ENCODE results near the gene PLLP.

DNA sequence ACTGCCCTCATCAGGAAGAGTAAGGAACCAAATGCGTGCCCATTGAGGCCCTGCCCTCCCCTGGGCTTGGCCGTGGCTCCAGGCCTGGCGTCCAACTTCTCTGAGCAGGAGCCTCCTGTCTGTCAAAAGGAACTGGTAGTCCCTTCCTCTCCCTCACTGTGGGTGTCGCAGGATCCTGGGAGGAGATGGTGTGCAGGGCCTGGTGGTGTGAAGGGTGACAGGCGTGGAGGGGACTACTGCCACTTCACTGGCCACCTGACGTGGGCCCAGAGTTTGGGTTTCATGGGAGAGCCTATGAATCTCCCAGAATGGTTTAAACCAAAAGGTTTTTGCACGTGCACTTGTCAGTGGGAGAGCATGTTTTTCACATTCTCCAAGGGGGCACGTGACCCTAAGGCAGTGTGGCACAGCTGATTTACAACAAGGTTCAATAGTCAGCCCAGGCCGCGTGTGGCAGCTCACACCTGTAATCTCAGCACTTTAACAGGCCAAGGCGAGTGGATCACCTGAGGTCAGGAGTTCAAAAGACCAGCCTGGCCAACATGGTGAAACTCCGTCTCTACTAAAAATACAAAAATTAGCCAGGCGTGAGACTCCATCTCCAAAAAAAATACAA, 26.9 kb downstream of the PLLP start:
- TF ChIP-seq, protein P1, sequence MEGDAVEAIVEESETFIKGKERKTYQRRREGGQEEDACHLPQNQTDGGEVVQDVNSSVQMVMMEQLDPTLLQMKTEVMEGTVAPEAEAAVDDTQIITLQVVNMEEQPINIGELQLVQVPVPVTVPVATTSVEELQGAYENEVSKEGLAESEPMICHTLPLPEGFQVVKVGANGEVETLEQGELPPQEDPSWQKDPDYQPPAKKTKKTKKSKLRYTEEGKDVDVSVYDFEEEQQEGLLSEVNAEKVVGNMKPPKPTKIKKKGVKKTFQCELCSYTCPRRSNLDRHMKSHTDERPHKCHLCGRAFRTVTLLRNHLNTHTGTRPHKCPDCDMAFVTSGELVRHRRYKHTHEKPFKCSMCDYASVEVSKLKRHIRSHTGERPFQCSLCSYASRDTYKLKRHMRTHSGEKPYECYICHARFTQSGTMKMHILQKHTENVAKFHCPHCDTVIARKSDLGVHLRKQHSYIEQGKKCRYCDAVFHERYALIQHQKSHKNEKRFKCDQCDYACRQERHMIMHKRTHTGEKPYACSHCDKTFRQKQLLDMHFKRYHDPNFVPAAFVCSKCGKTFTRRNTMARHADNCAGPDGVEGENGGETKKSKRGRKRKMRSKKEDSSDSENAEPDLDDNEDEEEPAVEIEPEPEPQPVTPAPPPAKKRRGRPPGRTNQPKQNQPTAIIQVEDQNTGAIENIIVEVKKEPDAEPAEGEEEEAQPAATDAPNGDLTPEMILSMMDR (IDR thresholded peaks at IDR 0.05): no peak
- TF ChIP-seq POLR2A (IDR thresholded peaks at IDR 0.05) (no peak), POLR2AphosphoS5 (IDR thresholded peaks at IDR 0.05) (no peak), EP300 (IDR thresholded peaks at IDR 0.05; ENCODE audit: low read depth) (no peak)
